Muscle of back (tissue), 13 donors: Measurements from ENCODE around the gene MPV17L. TPM values are rescaled to one million over a fixed set of nuclear protein-coding genes. Genes with fewer than 3 reads are reported as not detected.
"Not testable (repeated sequence)": the region's sequence is repeated elsewhere in the genome, so short reads cannot be mapped to it uniquely, and the experiment has no call there.

Experiments
- DNase-seq, 3 donors: peaks; one replicate each; pipeline versions ENCODE4 v3.0.0 to v3.0.0-alpha.2; 2013
- long read RNA-seq, 9 donors: transcript quantifications; one replicate each; lab custom pipeline, GENCODE V29; 2026
- polyA plus RNA-seq, 10 donors: library from polyadenylated mRNA; unstranded; fragments of 120-200 nt; gene quantifications; one replicate each; pipeline ENCODE4 v1.2.1, GENCODE V29; 2013; ENCODE audit not compliant: insufficient read length in 10 of 10

Gene MPV17L
- polyA plus RNA-seq: 1 to 10 TPM; 1.5 to 4.8 (median 2.8) TPM
- long read RNA-seq, donor 1, partial matches to known transcripts: 0 of 2 reads
- long read RNA-seq, donor 1, other reads (novel, unspliced or antisense): 0 of 2 reads
- long read RNA-seq, donor 2: 0 reads
- long read RNA-seq, donor 3: 0 reads
- long read RNA-seq, donor 4: 0 reads
- long read RNA-seq, donor 5, partial matches to known transcripts: 0 of 1 reads
- long read RNA-seq, donor 5, other reads (novel, unspliced or antisense): 0 of 1 reads
- long read RNA-seq, donor 6: 0 reads
- long read RNA-seq, donor 7: 0 reads
- long read RNA-seq, donor 8: 0 reads
- long read RNA-seq, donor 9: 0 reads

- peak in 2 of 3 donors; percentile 27 to 71 for DNase-seq
These were observed at the start of gene MPV17L for GRCh38 chr16:15395631-15396508. Gene MPV17L, plus strand, starts transcription at chr16:15395754. Its CDS starts 144 bp downstream, at chr16:15395898.

GRCh38 chr16:15348721-15349120 is 46.8 kb upstream of the MPV17L start:
- not testable (repeated sequence) for DNase-seq

GRCh38 chr16:15351251-15351650 is 44.3 kb upstream of the MPV17L start:
- not testable (repeated sequence) for DNase-seq

- not testable (repeated sequence) for DNase-seq
These were observed 43.8 kb upstream of the MPV17L start for GRCh38 chr16:15351745-15352144.

GRCh38 chr16:15352852-15353251 is 42.7 kb upstream of the MPV17L start:
- not testable (repeated sequence) for DNase-seq

- DNase-seq: not testable (repeated sequence)
These were observed 40.7 kb upstream of the MPV17L start for GRCh38 chr16:15354846-15355245.

- not testable (repeated sequence) for DNase-seq
These were observed 38.1 kb upstream of the MPV17L start for GRCh38 chr16:15357495-15357894.

- DNase-seq: not testable (repeated sequence)
These were observed 17.4 kb upstream of the MPV17L start, which contains the start of gene NPIPA5 for GRCh38 chr16:15378194-15378593. Gene NPIPA5, minus strand, starts transcription at chr16:15378294. Its CDS starts 0 bp downstream, at chr16:15378294.

GRCh38 chr16:15382810-15383209 is 12.7 kb upstream of the MPV17L start:
- DNase-seq: not testable (repeated sequence)

- not testable (repeated sequence) for DNase-seq
These were observed 7.5 kb upstream of the MPV17L start for GRCh38 chr16:15388060-15388459.

GRCh38 chr16:15389916-15390315 is 5.6 kb upstream of the MPV17L start:
- not testable (repeated sequence) for DNase-seq

- DNase-seq: not testable (repeated sequence)
These were observed 2.5 kb upstream of the MPV17L start for GRCh38 chr16:15393025-15393424.

GRCh38 chr16:15396509-15396829 is 915 bp downstream of the MPV17L start:
- DNase-seq: not testable (repeated sequence)

GRCh38 chr16:15396948-15397594 is 1.5 kb downstream of the MPV17L start:
- no peak for DNase-seq

GRCh38 chr16:15398618-15399316 is 3.2 kb downstream of the MPV17L start:
- DNase-seq: no peak

- DNase-seq: no peak
These were observed 3.8 kb downstream of the MPV17L start for GRCh38 chr16:15399317-15399716.

GRCh38 chr16:15400314-15400713 is 4.8 kb downstream of the MPV17L start:
- DNase-seq: not testable (repeated sequence)

- no peak for DNase-seq
These were observed 6.4 kb downstream of the MPV17L start for GRCh38 chr16:15401972-15402371.

GRCh38 chr16:15403392-15403995 is 7.9 kb downstream of the MPV17L start:
- no peak for DNase-seq

- DNase-seq: not testable (repeated sequence)
These were observed 8.5 kb downstream of the MPV17L start for GRCh38 chr16:15404091-15404490.

- peak in 1 of 3 donors; percentile 17 for DNase-seq
These were observed 9.2 kb downstream of the MPV17L start for GRCh38 chr16:15404792-15405191.
